B cell (primary cell): ENCODE measurements around the gene ATXN7. TPM values are rescaled to one million over a fixed set of nuclear protein-coding genes. Genes with fewer than 3 reads are reported as not detected.
A peak's percentile ranks its signal among the peaks of the same experiment; 100 is the strongest.

Source experiments
- ATAC-seq: fragments of 200-7000 bp; cut with Tn5 transposase; one replicate; pipeline ENCODE4 v1.10.0; 2021; ENCODE audit warnings: low read depth, mild to moderate bottlenecking, moderate number of reproducible peaks, moderate library complexity
- CTCF ChIA-PET: fragments of 350-600 bp; sonication (Branson Sonifier 250); formaldehyde crosslinking; loops from one replicate; lab custom pipeline; 2021; ENCODE audit warnings: antibody characterized with exemption, inconsistent platforms; lab: Charles Lee
- POLR2A ChIA-PET: fragments of 350-600 bp; sonication (Branson Sonifier 250); formaldehyde crosslinking; loops from one replicate; lab custom pipeline; 2021; ENCODE audit warnings: antibody characterized with exemption; lab: Charles Lee
- DNase-seq: peaks from one replicate; pipeline ENCODE4 v3.0.0; 2013
- H2AFZ ChIP-seq: 2 replicates; pipeline ENCODE4 v1.6.1; 2012; ENCODE audit warnings: mild to moderate bottlenecking, low read depth, low read length; ENCODE audit not compliant: insufficient read depth, poor library complexity, severe bottlenecking
- H3K27ac ChIP-seq, 2 donors: 1 replicate in 1 of 2; 2 replicates in 1 of 2; pipeline ENCODE4 v1.5.1; 2012 to 2013; ENCODE audit warnings: low read length in 2 of 2, mild to moderate bottlenecking in 2 of 2, moderate library complexity in 1 of 2
- H3K27me3 ChIP-seq, 4 experiments: fragments of 200-600 bp in 1 of 4; sonication (generic) in 1 of 4; replicated peaks in 1 of 4; 1 replicate in 2 of 4; 2 replicates in 2 of 4; pipeline versions ENCODE4 v1.6.1 to v1.7.0; 2013 to 2016; ENCODE audit warnings: low read length in 3 of 4, mild to moderate bottlenecking in 2 of 4, mixed read lengths in 1 of 4, moderate library complexity in 1 of 4; ENCODE audit not compliant: insufficient read depth in 4 of 4, control insufficient read depth in 3 of 4; ENCODE audit errors: control extremely low read depth in 1 of 4
- H3K36me3 ChIP-seq, 2 experiments: replicated peaks in 1 of 2; 1 replicate in 1 of 2; 2 replicates in 1 of 2; pipeline versions ENCODE4 v1.6.1 to v1.7.1; 2013; ENCODE audit warnings: low read length in 1 of 2; ENCODE audit not compliant: insufficient read depth in 2 of 2, control insufficient read depth in 1 of 2; ENCODE audit errors: control extremely low read depth in 1 of 2, extremely low read depth in 1 of 2
- H3K4me1 ChIP-seq, 2 donors: fragments of 200-600 bp in 1 of 2; sonication (generic) in 1 of 2; 1 replicate in 1 of 2; 2 replicates in 1 of 2; pipeline versions ENCODE4 v1.5.1 to v1.6.1; 2013 to 2017; ENCODE audit warnings: low read length in 2 of 2; ENCODE audit not compliant: control insufficient read depth in 2 of 2, insufficient read depth in 2 of 2
- H3K4me2 ChIP-seq: replicated peaks from 2 replicates; pipeline ENCODE3; 2012; ENCODE audit warnings: mild to moderate bottlenecking, low read depth, low read length; ENCODE audit not compliant: poor library complexity, severe bottlenecking
- H3K4me3 ChIP-seq, 5 experiments: fragments of 200-600 bp in 1 of 5; sonication (generic) in 1 of 5; 1 replicate in 3 of 5; 2 replicates in 2 of 5; pipeline versions ENCODE4 v1.5.1 to v1.7.0; 2011 to 2016; ENCODE audit warnings: low read length in 4 of 5, mild to moderate bottlenecking in 4 of 5, low read depth in 2 of 5, control low read depth in 1 of 5, moderate library complexity in 1 of 5; ENCODE audit not compliant: insufficient read depth in 1 of 5; ENCODE audit errors: control extremely low read depth in 1 of 5, extremely low read depth in 1 of 5
- H3K79me2 ChIP-seq: fragments of 200-600 bp; sonication (generic); one replicate; pipeline ENCODE4 v1.6.0; 2016; ENCODE audit warnings: low read length; ENCODE audit not compliant: control insufficient read depth, insufficient read depth
- H3K9ac ChIP-seq: fragments of 200-600 bp; sonication (generic); 2 replicates; pipeline ENCODE4 v1.6.1; 2017; ENCODE audit warnings: mild to moderate bottlenecking, low read length, moderate library complexity
- H3K9me3 ChIP-seq, 3 donors: one replicate each; pipeline versions ENCODE4 v1.6.1 to v1.7.1; 2013; ENCODE audit warnings: low read length in 2 of 3; ENCODE audit not compliant: control insufficient read depth in 2 of 3, insufficient read depth in 1 of 3; ENCODE audit errors: control extremely low read depth in 1 of 3
- H4K20me1 ChIP-seq: 2 replicates; pipeline ENCODE4 v1.6.0; 2012; ENCODE audit warnings: mild to moderate bottlenecking, low read length; ENCODE audit not compliant: insufficient read depth, control insufficient read depth, poor library complexity, severe bottlenecking
- H3K27ac Mint-ChIP-seq: one replicate; pipeline ENCODE4 v1.8.0; 2021; ENCODE audit warnings: mixed read lengths
- H3K27me3 Mint-ChIP-seq: one replicate; pipeline ENCODE4 v1.8.0; 2021; ENCODE audit warnings: mixed read lengths
- H3K4me1 Mint-ChIP-seq: one replicate; pipeline ENCODE4 v1.8.0; 2021; ENCODE audit warnings: mixed read lengths
- H3K4me3 Mint-ChIP-seq: one replicate; pipeline ENCODE4 v1.8.0; 2021; ENCODE audit warnings: mixed read lengths
- H3K9me3 Mint-ChIP-seq: one replicate; pipeline ENCODE4 v1.8.0; 2022; ENCODE audit warnings: mixed read lengths; ENCODE audit not compliant: insufficient read depth
- EZH2 ChIP-seq: IDR thresholded peaks from 2 replicates; pipeline ENCODE4 v1.6.1; 2012; ENCODE audit warnings: borderline replicate concordance, low read depth, mild to moderate bottlenecking, moderate library complexity, low read length; ENCODE audit not compliant: insufficient read depth, poor library complexity, severe bottlenecking
- WGBS: methylation state at CpG from one replicate; pipeline ENCODE4 v1.1.5; 2013; ENCODE audit warnings: missing lambda C conversion rate; ENCODE audit not compliant: insufficient coverage; 5-methylcytosine and 5-hydroxymethylcytosine counted together
- intact Hi-C: fragments of 100-400 bp; cut with micrococcal nuclease; formaldehyde crosslinking; loops from one replicate; pipeline ENCODE4 v1.10.0; 2022
- polyA plus RNA-seq: library from polyadenylated mRNA; depleted of rRNA; stranded (reverse); fragments of >200 nt; gene quantifications from 2 replicates; pipeline ENCODE4 v1.2.3, GENCODE V29; 2012
- total RNA-seq, 2 donors: library from RNA; stranded (reverse); fragments of 120-200 nt in 1 of 2; gene quantifications; 1 replicate in 1 of 2; 2 replicates in 1 of 2; pipeline versions ENCODE4 v1.2.3 to v1.2.4, GENCODE V29; 2013 to 2022
- TF ChIP-seq, protein P1 (sequence below): fragments of 200-600 bp; IDR thresholded peaks from one replicate; pipeline ENCODE4 v1.8.0; 2022; ENCODE audit warnings: antibody characterized with exemption, mild to moderate bottlenecking

ATXN7 gene
- total and polyA plus RNA-seq, 2 donors (not counting 1 experiment from before 2014, with no cell fraction given): 18.1 to 74.3 TPM

DNA sequence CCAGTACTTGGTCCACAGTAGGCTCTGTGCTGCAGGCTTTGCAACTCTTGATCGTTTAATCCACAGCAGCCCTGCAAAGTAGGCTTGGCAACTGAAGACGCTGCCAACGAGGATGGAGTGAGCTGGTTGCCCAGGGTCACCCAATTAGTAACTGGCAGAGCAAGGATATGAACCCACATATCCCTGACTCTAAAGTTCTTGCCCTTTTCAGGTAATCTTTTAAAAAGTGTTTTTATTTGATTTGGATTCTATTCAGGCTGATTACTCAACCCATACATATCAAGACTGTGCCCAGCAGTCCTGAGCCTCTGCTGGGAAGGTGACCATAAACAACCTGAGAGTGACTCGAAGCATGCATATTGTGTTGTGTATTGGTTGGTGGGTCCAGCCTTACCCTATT, 109.3 kb downstream of the ATXN7 start:
- Histone ChIP-seq H3K4me3 (no peak overlapping the region), H3K4me1 (peaks cover 12 to 13% of the 10 kb centered on the region in 2 donors), H3K9ac (no peak overlapping the region), H3K9me3 (no peaks in the 10 kb centered on the region), H4K20me1 (peaks cover 59% of the 10 kb centered on the region), H2AFZ (no peak overlapping the region), H3K36me3 (peaks cover 0 to 11% of the 10 kb centered on the region in 2 experiments), H3K27me3 (no peaks in the 10 kb centered on the region), H3K79me2 (peaks cover 81% of the 10 kb centered on the region), H3K27ac (no peak overlapping the region), H3K4me2 (no peak overlapping the region)
- Mint-ChIP-seq H3K4me1 (peaks cover 40% of the 10 kb centered on the region), H3K27me3 (no peaks in the 10 kb centered on the region), H3K4me3 (no peak overlapping the region), H3K9me3 (no peaks in the 10 kb centered on the region), H3K27ac (no peak overlapping the region)
- DNase-seq: no peak
- no peak for ATAC-seq
- intact Hi-C loops: no loop called here
- 90% methylated on average over 3 of the region's 4 CpGs for WGBS
- TF ChIP-seq, protein P1, sequence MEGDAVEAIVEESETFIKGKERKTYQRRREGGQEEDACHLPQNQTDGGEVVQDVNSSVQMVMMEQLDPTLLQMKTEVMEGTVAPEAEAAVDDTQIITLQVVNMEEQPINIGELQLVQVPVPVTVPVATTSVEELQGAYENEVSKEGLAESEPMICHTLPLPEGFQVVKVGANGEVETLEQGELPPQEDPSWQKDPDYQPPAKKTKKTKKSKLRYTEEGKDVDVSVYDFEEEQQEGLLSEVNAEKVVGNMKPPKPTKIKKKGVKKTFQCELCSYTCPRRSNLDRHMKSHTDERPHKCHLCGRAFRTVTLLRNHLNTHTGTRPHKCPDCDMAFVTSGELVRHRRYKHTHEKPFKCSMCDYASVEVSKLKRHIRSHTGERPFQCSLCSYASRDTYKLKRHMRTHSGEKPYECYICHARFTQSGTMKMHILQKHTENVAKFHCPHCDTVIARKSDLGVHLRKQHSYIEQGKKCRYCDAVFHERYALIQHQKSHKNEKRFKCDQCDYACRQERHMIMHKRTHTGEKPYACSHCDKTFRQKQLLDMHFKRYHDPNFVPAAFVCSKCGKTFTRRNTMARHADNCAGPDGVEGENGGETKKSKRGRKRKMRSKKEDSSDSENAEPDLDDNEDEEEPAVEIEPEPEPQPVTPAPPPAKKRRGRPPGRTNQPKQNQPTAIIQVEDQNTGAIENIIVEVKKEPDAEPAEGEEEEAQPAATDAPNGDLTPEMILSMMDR: no peak
- TF ChIP-seq EZH2: no peak
- CTCF ChIA-PET: interaction anchor here (1.1 to 2.5 kb wide), 5 partner anchors 10 to 49 kb away, joined by 3 to 13 read pairs (median 3); no protein-coding TSS in a partner anchor
- POLR2A ChIA-PET: no interaction called here

DNA sequence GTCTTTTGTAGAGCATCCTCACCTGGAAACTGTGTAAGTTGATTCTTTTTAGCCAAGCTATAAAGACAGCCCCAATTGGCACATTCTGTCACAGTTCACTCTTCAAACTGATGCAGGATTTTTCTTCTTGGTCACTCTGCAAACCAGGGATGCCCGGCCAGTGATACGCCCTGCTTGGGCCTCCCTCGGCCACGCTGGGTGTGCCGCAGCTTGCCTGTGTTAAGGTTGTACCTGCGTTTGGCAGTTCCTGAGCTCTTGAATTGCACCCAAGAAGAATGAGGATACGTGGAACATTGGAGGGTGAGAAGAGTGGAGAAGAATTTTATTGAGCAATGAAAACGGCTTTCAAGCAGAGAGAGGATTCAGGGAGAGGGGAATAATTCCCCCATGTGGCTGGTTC, 109.7 kb downstream of the ATXN7 start:
- H3K9me3 Mint-ChIP-seq: no peaks in the 10 kb centered on the region
- H3K27ac Mint-ChIP-seq: peak overlapping the region; percentile 16
- H3K27me3 Mint-ChIP-seq: no peaks in the 10 kb centered on the region
- 99% methylated on average over 8 of the region's 8 CpGs for WGBS
- intact Hi-C loops: no loop called here
- no peak overlapping the region for H3K4me2 ChIP-seq
- no peak overlapping the region for H3K27ac ChIP-seq
- H3K4me1 ChIP-seq: peaks cover 8 to 9% of the 10 kb centered on the region in 2 donors
- no peak overlapping the region for H2AFZ ChIP-seq
- POLR2A ChIA-PET: no interaction called here
- TF ChIP-seq, protein P1: no peak
- no peak for TF ChIP-seq EZH2
- no peaks in the 10 kb centered on the region for H3K9me3 ChIP-seq
- ATAC-seq (no peak), DNase-seq (no peak)
- H3K4me3 ChIP-seq: no peak overlapping the region
- H3K4me3 Mint-ChIP-seq: no peak overlapping the region
- H3K4me1 Mint-ChIP-seq: peaks cover 40% of the 10 kb centered on the region
- peaks cover 81% of the 10 kb centered on the region for H3K79me2 ChIP-seq
- no peak overlapping the region for H3K9ac ChIP-seq
- CTCF ChIA-PET: interaction anchor here (1.2 to 2.5 kb wide), 3 partner anchors 12 to 48 kb away, joined by 3 to 13 read pairs (median 11); no protein-coding TSS in a partner anchor
- H4K20me1 ChIP-seq: peaks cover 59% of the 10 kb centered on the region
- H3K27me3 ChIP-seq: no peaks in the 10 kb centered on the region
- H3K36me3 ChIP-seq: peaks cover 0 to 11% of the 10 kb centered on the region in 2 experiments
